Astrocyte (in vitro differentiated cells and primary cell): ENCODE results near the gene NCAM1. TPM values are rescaled to one million over a fixed set of nuclear protein-coding genes. Genes with fewer than 3 reads are reported as not detected.
A peak's percentile ranks its signal among the peaks of the same experiment; 100 is the strongest.

ENCODE experiments used
- DNase-seq: peaks from one replicate; pipeline ENCODE4 v3.0.0-alpha.2; 2010; ENCODE audit warnings: low read depth
- FAIRE-seq: peaks from 2 replicates; lab custom pipeline; 2011; peaks lifted over from hg19 to GRCh38; lab: Jason Lieb, UNC
- H2AFZ ChIP-seq: 2 replicates; pipeline ENCODE4 v1.6.0; 2012; ENCODE audit warnings: low read depth, low read length, inconsistent platforms
- H3K27ac ChIP-seq: 2 replicates; pipeline ENCODE4 v1.5.1; 2011; ENCODE audit warnings: low read depth, low read length, inconsistent platforms
- H3K27me3 ChIP-seq: 2 replicates; pipeline ENCODE4 v1.6.0; 2011; ENCODE audit warnings: low read length, inconsistent platforms; ENCODE audit not compliant: insufficient read depth
- H3K36me3 ChIP-seq: 2 replicates; pipeline ENCODE4 v1.5.1; 2011; ENCODE audit warnings: low read length, inconsistent platforms; ENCODE audit not compliant: insufficient read depth
- H3K4me1 ChIP-seq: 2 replicates; pipeline ENCODE4 v1.5.1; 2011; ENCODE audit warnings: low read length, inconsistent platforms; ENCODE audit not compliant: insufficient read depth
- H3K4me2 ChIP-seq: 2 replicates; pipeline ENCODE4 v1.6.0; 2012; ENCODE audit warnings: low read length, inconsistent platforms
- H3K4me3 ChIP-seq: 2 replicates; pipeline ENCODE4 v1.5.1; 2011; ENCODE audit warnings: low read depth, mild to moderate bottlenecking, low read length, inconsistent platforms; ENCODE audit not compliant: insufficient read depth
- H3K79me2 ChIP-seq: 2 replicates; pipeline ENCODE4 v1.6.0; 2012; ENCODE audit warnings: mild to moderate bottlenecking, low read length, inconsistent platforms; ENCODE audit not compliant: insufficient read depth
- H3K9ac ChIP-seq: 2 replicates; pipeline ENCODE4 v1.6.0; 2012; ENCODE audit warnings: mild to moderate bottlenecking, low read length, inconsistent platforms
- H3K9me3 ChIP-seq: 2 replicates; pipeline ENCODE4 v1.5.1; 2012; ENCODE audit warnings: low read depth, mild to moderate bottlenecking, low read length, inconsistent platforms; ENCODE audit not compliant: insufficient read depth
- H4K20me1 ChIP-seq: 2 replicates; pipeline ENCODE4 v1.6.0; 2012; ENCODE audit warnings: low read length, inconsistent platforms; ENCODE audit not compliant: insufficient read depth
- H3K27ac Mint-ChIP-seq: one replicate; pipeline ENCODE4 v1.8.0; 2021; ENCODE audit warnings: mild to moderate bottlenecking, mixed read lengths; ENCODE audit not compliant: unreplicated experiment
- H3K27me3 Mint-ChIP-seq: one replicate; pipeline ENCODE4 v1.8.0; 2021; ENCODE audit warnings: low read depth, mixed read lengths; ENCODE audit not compliant: unreplicated experiment
- H3K36me3 Mint-ChIP-seq: one replicate; pipeline ENCODE4 v1.8.0; 2021; ENCODE audit warnings: low read depth, mixed read lengths; ENCODE audit not compliant: unreplicated experiment
- H3K4me1 Mint-ChIP-seq: one replicate; pipeline ENCODE4 v1.8.0; 2021; ENCODE audit warnings: low read depth, mixed read lengths; ENCODE audit not compliant: unreplicated experiment
- H3K4me3 Mint-ChIP-seq: one replicate; pipeline ENCODE4 v1.8.0; 2021; ENCODE audit warnings: mild to moderate bottlenecking, moderate library complexity, mixed read lengths; ENCODE audit not compliant: unreplicated experiment
- H3K9me3 Mint-ChIP-seq: one replicate; pipeline ENCODE4 v1.8.0; 2021; ENCODE audit warnings: mild to moderate bottlenecking, mixed read lengths; ENCODE audit not compliant: unreplicated experiment
- CTCF ChIP-seq: IDR thresholded peaks from 2 replicates; pipeline ENCODE4 v1.5.1; 2011; ENCODE audit warnings: low read depth, mild to moderate bottlenecking, inconsistent platforms, low read length, moderate library complexity; ENCODE audit not compliant: insufficient read depth
- EZH2 ChIP-seq: IDR thresholded peaks from 2 replicates; pipeline ENCODE4 v1.6.1; 2012; ENCODE audit warnings: mild to moderate bottlenecking, low read length, inconsistent platforms; ENCODE audit not compliant: insufficient read depth
- total RNA-seq: library from RNA; stranded (reverse); gene quantifications from 2 replicates; pipeline ENCODE4 v1.2.1, GENCODE V29; 2021

NCAM1 gene
- total RNA-seq, 1 donor from 2014 or later, result 17.4 TPM

DNA sequence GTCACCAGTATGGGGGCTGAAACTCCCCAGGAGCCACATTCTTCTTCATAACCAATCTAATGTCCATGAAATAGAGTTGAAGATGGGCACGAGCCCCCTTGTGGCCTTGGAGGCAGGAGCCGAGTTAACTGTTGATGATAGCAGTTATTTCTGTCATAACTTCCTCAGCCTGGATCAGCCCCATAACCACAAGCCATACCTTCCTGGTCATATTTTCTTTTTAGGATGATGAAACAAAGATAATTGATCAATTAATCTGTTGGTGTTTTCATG is 288.2 kb downstream of the NCAM1 start:
- peak overlapping the region; percentile 58 for H3K27ac Mint-ChIP-seq
- peaks cover 3% of the 10 kb centered on the region for H3K9me3 ChIP-seq
- H3K36me3 Mint-ChIP-seq, result no peaks in the 10 kb centered on the region
- DNase-seq (no peak), FAIRE-seq (no peak)
- no peak overlapping the region for H3K4me3 Mint-ChIP-seq
- no peak overlapping the region for H3K27ac ChIP-seq
- no peak overlapping the region for H3K4me2 ChIP-seq
- H3K9me3 Mint-ChIP-seq, result no peaks in the 10 kb centered on the region
- H3K27me3 ChIP-seq, result peaks cover 5% of the 10 kb centered on the region
- peaks cover 12% of the 10 kb centered on the region for H3K27me3 Mint-ChIP-seq
- H3K9ac ChIP-seq, result no peak overlapping the region
- H4K20me1 ChIP-seq, result no peaks in the 10 kb centered on the region
- H2AFZ ChIP-seq, result no peak overlapping the region
- H3K4me3 ChIP-seq, result no peak overlapping the region
- H3K36me3 ChIP-seq, result no peaks in the 10 kb centered on the region
- H3K4me1 ChIP-seq, result no peaks in the 10 kb centered on the region
- no peaks in the 10 kb centered on the region for H3K79me2 ChIP-seq
- peaks cover 13% of the 10 kb centered on the region for H3K4me1 Mint-ChIP-seq
- TF ChIP-seq EZH2 (no peak), CTCF (peak; percentile 34)

GRCh38 chr11:113249786-113250185 is 288.6 kb downstream of the NCAM1 start:
- Histone ChIP-seq H3K9me3 (peaks cover 3% of the 10 kb centered on the region), H3K27me3 (peaks cover 5% of the 10 kb centered on the region), H3K4me2 (no peak overlapping the region), H3K4me1 (no peaks in the 10 kb centered on the region), H3K79me2 (no peaks in the 10 kb centered on the region), H3K9ac (no peak overlapping the region), H3K4me3 (no peak overlapping the region), H3K27ac (no peak overlapping the region), H2AFZ (no peak overlapping the region), H4K20me1 (no peaks in the 10 kb centered on the region), H3K36me3 (no peaks in the 10 kb centered on the region)
- Mint-ChIP-seq H3K4me1 (peaks cover 13% of the 10 kb centered on the region), H3K4me3 (no peak overlapping the region), H3K27ac (no peak overlapping the region), H3K27me3 (peaks cover 12% of the 10 kb centered on the region), H3K9me3 (no peaks in the 10 kb centered on the region), H3K36me3 (no peaks in the 10 kb centered on the region)
- TF ChIP-seq EZH2 (no peak), CTCF (no peak)
- FAIRE-seq, result no peak
- no peak for DNase-seq

GRCh38 chr11:113251281-113251680 is 290.1 kb downstream of the NCAM1 start:
- no peaks in the 10 kb centered on the region for H3K36me3 Mint-ChIP-seq
- FAIRE-seq, result no peak
- Histone ChIP-seq H3K9ac (no peak overlapping the region), H3K27me3 (peaks cover 6% of the 10 kb centered on the region), H3K9me3 (peaks cover 3% of the 10 kb centered on the region), H4K20me1 (no peaks in the 10 kb centered on the region), H3K4me3 (no peak overlapping the region), H3K4me1 (no peaks in the 10 kb centered on the region), H3K27ac (no peak overlapping the region), H2AFZ (no peak overlapping the region), H3K36me3 (no peaks in the 10 kb centered on the region), H3K4me2 (no peak overlapping the region), H3K79me2 (no peaks in the 10 kb centered on the region)
- TF ChIP-seq EZH2 (no peak), CTCF (no peak)
- H3K9me3 Mint-ChIP-seq, result no peaks in the 10 kb centered on the region
- H3K4me3 Mint-ChIP-seq, result no peak overlapping the region
- no peak for DNase-seq
- H3K4me1 Mint-ChIP-seq, result peaks cover 13% of the 10 kb centered on the region
- peaks cover 12% of the 10 kb centered on the region for H3K27me3 Mint-ChIP-seq
- no peak overlapping the region for H3K27ac Mint-ChIP-seq
